SKM-1 treated with dmso at 0.1 percent for 144 hours (cell line): Measurements from ENCODE around the gene CRABP2.

Source experiments
- DNase-seq: peaks from one replicate; lab custom pipeline; 2025; ENCODE audit not compliant: unreplicated experiment; lab: John Stamatoyannopoulos, UW

Gene CRABP2

GRCh38 chr1:156670791-156671190 is 34.6 kb downstream of the CRABP2 start:
- DNase-seq, result no peak

- DNase-seq, result no peak
Observed at GRCh38 chr1:156670359-156670758, 35.0 kb downstream of the CRABP2 start.

- no peak for DNase-seq
Observed at GRCh38 chr1:156669794-156670193, 35.6 kb downstream of the CRABP2 start.

- DNase-seq, result no peak
Observed at GRCh38 chr1:156668801-156669637, 36.4 kb downstream of the CRABP2 start.

GRCh38 chr1:156667968-156668709 is 37.2 kb downstream of the CRABP2 start:
- DNase-seq, result no peak

GRCh38 chr1:156667610-156667967 is 37.8 kb downstream of the CRABP2 start:
- no peak for DNase-seq

GRCh38 chr1:156666862-156667609 is 38.3 kb downstream of the CRABP2 start:
- no peak for DNase-seq

GRCh38 chr1:156665539-156665938 is 39.8 kb downstream of the CRABP2 start:
- DNase-seq, result no peak

- no peak for DNase-seq
Observed at GRCh38 chr1:156664767-156665411, 40.5 kb downstream of the CRABP2 start.

GRCh38 chr1:156664046-156664766 is 41.2 kb downstream of the CRABP2 start:
- DNase-seq, result no peak

GRCh38 chr1:156663178-156663577 is 42.2 kb downstream of the CRABP2 start:
- DNase-seq, result no peak

GRCh38 chr1:156662800-156663055 is 42.7 kb downstream of the CRABP2 start:
- no peak for DNase-seq

GRCh38 chr1:156662005-156662799 is 43.2 kb downstream of the CRABP2 start:
- DNase-seq, result peak; percentile 19

- DNase-seq, result no peak
Observed at GRCh38 chr1:156660752-156661112, 44.7 kb downstream of the CRABP2 start.

- DNase-seq, result peak; percentile 98
Observed at GRCh38 chr1:156659988-156660751, 45.2 kb downstream of the CRABP2 start.

- DNase-seq, result no peak
Observed at GRCh38 chr1:156659661-156659987, 45.8 kb downstream of the CRABP2 start.

GRCh38 chr1:156658945-156659574 is 46.3 kb downstream of the CRABP2 start:
- no peak for DNase-seq

- no peak for DNase-seq
Observed at GRCh38 chr1:156658496-156658895, 46.9 kb downstream of the CRABP2 start.

GRCh38 chr1:156657741-156658319 is 47.6 kb downstream of the CRABP2 start:
- no peak for DNase-seq
